ENCODE results near the gene RAP1B.

Gene RAP1B

DNA sequence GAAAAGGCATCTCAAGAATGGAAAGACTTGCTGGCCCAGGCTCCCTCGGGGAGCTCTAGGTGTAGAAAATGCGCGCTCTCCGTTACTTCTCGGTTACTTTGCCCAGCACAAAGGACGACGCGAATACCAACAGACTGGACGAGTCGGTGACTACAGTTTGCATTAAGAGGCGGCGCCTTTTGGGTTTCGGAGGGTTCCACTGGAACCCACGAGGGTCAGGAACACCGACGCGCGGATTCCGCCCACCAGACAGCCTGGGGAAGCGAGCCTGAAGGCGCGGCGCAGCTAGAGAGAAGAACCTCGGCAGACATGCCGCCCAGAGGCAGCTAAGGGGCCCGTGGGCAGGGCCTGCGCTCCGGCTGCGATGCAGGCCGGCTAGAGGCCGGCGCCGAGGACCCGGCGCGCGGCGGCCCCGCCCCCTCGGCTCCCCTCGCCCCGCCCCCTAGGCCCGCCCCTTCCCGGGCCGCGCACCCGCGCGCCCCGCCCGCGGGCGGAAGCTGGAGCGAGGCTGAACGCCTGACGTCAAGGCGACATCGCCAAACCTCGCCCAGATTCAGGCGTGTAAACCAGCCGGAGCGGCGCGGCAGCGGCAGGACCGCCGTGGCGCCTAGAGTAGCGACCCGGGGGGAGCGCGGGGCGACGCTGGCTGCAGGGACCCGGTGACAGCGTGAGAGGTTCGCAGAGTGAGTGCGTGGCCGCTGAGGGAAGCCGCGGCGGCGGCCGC, at the start of gene RAP1B:
Gene RAP1B, plus strand, starts transcription at position 530 of the 724 bp plus-strand sequence. CDS start 37,826 bp downstream, outside the sequence.
- DNase-seq (ENCODE audit: low read depth in 2 of 2) = peak; percentile 76 to 81

DNA sequence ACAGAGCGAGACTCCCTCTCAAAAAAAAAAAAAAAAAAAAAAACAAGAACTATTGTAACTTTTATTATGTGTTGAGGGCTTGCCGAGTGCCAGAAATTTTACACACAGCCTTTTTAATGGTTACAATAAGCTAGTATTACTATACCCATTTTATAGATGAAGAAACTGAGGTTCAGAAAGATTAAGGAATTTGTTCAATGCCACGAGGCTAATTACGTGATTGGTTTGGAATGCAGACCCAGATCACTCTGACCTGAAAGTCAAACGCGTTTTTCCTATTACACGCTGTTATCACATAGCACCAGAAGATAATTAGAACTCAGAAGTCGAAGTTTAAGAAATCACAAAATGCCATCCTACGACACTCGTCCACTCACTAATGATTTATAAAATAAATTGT, 48.9 kb upstream of the RAP1B start:
- DNase-seq (ENCODE audit: low read depth in 2 of 2) = no peak

DNA sequence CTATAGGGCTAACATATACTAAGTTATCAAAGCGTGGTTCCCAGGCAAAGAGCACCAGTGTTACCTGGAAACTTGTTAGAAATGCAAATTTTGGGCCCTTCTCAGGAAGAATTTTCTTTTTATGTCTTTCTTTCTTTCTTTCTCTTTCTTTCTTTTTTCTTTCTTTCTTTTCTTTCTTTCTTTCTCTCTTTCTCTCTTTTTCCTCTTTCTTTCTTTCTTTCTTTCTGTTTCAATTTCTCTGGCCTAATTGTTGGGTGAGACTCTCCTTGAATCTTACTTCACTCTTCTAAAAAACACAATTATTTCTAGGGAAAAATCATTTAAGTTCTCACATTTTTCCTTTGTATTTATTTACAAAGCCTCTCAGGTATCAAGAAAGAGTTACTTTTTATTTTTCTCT, 46.5 kb upstream of the RAP1B start:
- no peak for DNase-seq (ENCODE audit: low read depth in 2 of 2)

DNA sequence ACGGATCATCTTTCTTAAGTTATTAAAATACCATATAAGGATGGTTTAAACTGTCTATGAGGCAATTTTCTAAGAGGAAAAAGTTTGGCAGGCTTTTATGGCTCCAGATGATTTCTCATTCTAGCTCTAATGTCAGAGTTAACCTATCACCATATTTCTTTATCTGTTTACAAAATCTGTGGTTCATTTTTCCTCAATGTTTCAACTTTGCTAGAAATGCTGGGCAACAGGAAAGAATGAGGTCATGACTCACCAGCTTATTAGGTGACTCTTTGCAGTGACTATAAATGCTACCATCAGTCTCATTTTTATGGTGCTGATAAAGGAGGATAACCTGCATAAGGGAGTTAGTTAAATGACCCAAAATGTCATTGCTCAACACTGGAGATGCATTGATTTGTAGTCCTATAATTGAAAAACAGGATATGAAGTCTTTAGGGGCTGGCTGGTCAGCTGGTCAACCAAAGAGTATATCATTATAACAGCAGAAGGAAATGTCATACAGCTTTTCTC, 45.3 kb upstream of the RAP1B start:
- DNase-seq (ENCODE audit: low read depth in 2 of 2) = no peak

DNA sequence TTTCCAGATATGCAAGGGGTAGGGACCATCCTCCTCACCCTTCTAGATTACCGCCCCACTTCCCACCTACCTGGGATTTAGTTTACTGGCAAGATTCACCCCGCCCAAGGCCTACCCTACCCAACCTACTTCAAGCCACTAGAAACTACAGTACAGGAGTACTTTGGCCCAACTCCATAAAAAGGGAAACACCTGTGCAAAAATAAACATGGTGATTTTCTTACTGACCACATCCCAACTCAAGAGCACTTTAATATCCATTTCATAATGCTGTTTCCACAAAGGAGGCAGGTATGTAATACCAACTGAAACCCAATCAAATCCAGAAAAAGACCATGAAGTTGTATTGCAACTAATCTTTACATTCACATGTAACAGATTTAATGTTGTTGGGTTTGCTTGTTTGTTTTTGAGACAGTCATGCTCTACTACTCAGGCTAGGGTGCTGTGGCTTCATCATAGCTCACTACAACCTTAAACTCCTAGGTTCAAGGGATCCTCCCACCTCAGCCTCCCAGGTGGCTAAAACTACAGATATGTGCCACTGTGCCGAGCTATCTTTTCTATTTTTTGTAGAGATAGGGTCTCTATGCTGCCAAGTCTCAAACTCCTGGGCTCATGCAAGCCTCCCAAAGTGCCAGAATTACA, 41.7 kb upstream of the RAP1B start:
- no peak for DNase-seq (ENCODE audit: low read depth in 2 of 2)

DNA sequence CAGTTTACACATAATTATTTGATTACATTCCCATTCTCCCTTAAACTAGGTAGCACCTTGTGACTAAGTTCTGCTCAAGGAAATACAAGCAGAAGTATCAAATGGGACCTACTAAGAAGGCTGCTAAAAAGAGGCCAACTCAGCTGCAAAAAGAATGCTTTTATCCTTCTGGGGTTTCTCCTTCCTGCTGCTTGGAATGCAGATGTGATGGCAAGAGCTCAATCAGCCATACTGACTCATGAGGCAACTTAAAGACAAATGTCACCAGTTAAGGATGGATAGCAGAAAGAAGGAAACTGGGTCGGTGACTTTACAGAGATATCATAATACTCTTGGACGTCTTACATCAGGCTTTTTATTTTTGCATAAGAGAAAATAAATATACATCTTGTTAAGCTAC, 38.0 kb upstream of the RAP1B start:
- no peak for DNase-seq (ENCODE audit: low read depth in 2 of 2)

DNA sequence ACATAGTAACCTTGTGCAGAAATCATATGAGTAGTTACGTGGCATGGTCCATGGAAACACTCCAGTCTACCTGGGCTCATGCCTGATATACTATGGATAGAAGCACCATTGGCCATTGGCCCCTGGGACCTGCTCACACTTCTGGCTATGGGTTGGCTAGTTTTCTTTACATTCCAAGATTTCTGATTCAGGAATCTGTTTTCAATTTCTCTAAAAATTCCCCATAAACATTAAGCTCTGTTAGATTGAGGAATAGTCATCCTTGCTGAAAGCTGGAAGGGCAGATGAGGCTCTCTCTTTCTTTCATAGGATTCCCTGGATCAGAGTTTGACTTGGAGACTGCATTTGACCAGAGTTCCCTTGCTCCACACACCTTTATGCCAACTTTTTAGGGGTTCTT, 37.3 kb upstream of the RAP1B start:
- no peak for DNase-seq (ENCODE audit: low read depth in 2 of 2)

DNA sequence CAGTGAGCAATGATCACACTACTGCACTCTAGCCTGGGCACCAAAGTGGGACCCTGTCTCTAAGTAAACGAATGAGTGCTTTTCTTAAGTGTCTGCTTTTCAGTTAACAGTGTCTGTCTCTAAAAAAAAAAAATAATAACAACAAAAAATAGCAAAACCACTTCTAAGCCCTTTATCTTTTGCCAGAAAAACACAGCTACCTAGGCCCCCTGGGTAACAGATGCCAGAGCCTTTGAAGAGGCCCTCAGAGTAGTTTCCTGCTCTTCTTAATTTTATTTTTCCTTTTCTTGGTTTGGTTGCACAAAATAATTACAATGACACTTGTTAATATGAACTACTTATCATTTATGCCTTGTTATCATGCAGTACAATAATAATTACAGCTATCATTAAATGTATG, 32.8 kb upstream of the RAP1B start:
- DNase-seq (ENCODE audit: low read depth in 2 of 2) = no peak

DNA sequence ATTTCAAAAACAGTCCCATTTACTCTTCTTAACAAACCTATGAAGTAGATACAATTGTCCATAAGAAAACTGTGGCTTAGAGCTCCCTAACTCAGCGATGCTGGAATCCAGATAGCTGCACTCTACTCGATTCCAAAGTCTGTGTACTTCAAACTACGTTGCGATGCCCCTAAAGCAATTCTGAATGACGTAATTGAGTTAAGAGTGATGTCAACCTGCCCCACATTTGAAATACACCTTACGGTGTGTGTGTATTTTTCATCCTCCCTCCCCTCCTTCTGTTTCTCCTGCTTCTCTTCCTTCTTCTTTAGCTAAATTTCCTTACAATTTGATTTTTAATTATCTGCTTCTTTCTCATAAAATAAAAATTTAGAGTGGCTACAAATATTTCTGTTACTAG, 31.9 kb upstream of the RAP1B start:
- DNase-seq (ENCODE audit: low read depth in 2 of 2) = no peak

DNA sequence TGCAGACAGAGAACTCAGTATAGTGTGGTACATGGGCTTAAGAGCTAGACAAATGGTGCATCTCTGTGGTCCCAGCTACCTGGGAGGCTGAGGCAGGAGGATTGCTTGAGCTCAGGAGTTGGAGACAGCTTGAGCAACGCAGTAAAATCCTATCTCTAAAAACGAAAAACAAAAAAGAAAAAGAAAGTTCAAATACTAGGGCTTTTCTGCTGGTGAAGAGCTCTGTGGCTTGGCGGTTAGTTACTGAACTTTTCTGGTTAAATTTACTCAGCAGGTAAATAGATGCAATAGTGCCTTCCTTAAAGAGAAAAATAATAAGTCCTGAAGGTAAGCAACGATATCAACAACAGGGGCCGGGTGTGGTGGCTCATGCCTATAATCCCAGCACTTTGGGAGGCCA, 31.4 kb upstream of the RAP1B start:
- no peak for DNase-seq (ENCODE audit: low read depth in 2 of 2)

DNA sequence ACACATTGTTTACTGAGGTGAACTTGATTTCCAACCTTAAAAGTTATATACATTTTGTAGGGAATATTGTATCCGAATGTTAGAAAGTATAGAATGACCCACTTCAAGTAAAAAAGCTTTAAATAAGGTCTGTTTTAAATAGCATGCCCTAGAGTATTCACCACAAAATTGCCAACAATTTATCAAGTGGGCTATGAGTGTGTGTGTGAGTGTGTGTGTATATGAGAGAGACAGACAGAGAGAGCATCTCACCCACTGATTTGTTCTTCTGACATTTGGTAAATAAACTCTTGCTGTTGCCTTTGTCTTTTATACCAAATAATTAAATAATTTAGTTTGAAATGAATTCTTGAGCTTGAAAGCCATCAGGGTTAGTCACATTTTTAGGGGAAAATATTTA, 29.8 kb upstream of the RAP1B start:
- DNase-seq (ENCODE audit: low read depth in 2 of 2) = no peak

DNA sequence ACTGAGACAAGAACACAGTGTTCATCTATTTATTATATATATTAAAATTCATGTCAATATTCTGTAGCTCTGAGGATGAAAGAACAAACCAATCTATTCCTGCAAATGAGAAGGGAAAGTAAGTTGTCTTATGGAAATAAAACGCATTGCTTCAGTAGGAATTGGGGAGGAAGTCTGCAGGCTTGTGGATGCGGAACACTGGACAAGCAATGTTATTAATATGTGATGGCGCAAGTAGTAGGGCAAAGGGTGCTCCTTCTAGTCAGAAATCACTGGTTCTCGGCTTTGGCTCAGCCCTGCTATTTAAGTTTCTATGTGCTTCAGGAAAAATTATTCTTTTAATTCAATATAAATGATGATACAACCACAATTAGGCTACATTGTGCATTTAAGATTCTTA, 28.8 kb upstream of the RAP1B start:
- no peak for DNase-seq (ENCODE audit: low read depth in 2 of 2)

DNA sequence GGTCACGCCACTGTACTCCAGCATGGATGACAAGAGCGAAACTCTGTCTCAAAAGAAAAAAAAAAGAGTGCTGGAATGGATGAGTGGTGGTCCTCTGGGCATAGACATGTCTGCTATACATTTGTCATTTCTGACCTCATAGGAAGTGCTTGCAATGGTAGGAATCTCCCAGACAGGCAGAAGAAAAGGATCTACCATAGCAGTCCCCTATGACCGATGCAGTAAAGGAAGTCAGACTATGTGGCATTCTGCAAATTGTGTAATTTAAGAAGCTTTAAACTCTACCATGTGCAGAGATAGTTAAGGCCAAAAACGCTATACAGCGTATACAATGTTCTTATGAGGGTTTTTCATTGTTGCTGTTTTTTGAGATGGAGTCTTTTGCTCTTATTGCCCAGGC, 24.7 kb upstream of the RAP1B start:
- DNase-seq (ENCODE audit: low read depth in 2 of 2) = no peak

DNA sequence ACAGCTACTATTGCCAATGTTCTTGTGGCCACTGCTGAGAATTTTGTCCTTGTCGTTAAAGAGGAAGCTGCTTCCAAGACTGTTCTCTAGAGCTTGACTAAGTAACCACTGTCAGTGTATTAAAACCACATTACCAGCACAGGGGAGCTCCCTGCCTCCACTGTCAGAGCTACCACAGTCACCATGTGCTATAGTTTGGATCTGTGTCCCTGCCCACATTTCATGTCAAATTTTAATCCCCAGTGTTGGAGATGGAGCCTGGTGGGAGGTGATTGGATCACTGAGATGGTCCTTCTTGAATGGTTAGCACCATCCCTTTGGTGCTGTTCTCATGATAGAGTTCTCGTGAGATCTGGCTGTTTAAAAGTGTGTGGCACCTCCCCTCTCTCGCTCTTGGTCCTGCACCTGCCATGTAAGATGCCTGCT, 23.2 kb upstream of the RAP1B start:
- no peak for DNase-seq (ENCODE audit: low read depth in 2 of 2)

DNA sequence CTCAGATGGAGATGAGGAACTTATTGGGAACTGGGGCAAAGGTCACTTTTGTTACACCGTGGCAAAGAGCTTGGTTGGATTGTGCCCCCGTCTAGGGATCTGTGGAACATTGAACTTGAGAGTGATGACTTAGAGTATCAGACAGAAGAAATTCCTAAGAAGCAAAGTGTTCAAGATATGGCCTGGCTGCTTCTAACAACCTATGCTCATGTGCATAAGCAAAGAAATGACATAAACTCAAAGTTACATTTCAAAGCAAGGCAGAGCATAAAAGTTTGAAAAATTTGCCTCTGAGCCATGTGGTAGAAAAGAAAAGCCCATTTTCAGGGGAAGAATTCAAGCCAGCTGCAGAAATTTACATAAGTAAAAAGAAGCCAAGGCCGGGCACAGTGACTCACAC, 21.5 kb upstream of the RAP1B start:
- DNase-seq (ENCODE audit: low read depth in 2 of 2) = no peak

DNA sequence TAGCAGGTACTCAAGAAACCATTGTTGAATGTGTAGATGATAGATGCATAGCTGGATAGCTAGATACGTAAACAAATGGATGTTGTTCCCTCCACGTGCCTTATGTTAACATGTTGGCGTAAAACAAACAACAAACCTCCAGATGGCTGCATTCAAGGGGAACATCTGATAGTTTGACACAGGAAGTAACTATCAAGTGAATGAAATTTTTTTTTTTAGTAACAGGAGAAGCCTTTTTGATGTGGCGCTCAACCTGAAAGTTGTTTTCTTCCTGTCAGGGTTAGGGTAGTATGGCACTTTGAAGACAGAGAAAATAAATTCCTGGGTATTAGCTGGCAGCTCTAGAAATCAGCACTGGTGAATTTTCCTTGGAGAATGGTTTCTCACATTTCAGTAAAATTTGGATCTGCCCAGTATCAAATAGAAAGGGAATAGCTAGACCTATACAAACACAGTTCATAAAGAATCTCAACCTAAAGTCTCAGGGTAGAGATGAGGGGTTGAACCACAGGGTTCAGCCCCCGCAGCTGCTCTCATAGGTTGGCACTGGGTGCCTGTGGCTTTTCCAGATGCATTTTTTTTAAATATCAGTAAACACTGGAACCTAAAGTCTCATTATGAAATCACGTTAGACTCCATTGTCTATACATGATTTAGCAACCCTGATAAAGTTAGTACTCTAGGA, 18.8 kb upstream of the RAP1B start:
- DNase-seq (ENCODE audit: low read depth in 2 of 2) = no peak

DNA sequence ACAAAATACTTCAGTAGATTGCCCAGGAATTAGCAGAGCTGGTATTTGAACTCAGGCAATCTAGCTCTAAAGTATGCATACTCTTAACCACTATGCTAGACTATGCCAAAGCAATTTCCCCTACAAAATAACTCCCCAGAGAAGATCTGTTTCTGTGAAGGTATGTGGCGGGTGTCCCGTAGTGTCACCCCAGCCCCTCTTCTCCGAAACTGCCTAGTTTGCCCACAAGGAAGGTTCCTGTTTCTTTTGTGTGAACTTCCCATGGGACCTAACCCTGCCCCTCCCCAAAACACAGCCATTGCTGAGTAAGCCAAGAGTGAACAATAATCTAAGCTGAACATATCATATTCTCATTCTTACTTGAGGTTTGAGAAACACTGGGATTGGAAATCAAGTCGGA, 15.5 kb upstream of the RAP1B start:
- DNase-seq (ENCODE audit: low read depth in 2 of 2) = no peak

DNA sequence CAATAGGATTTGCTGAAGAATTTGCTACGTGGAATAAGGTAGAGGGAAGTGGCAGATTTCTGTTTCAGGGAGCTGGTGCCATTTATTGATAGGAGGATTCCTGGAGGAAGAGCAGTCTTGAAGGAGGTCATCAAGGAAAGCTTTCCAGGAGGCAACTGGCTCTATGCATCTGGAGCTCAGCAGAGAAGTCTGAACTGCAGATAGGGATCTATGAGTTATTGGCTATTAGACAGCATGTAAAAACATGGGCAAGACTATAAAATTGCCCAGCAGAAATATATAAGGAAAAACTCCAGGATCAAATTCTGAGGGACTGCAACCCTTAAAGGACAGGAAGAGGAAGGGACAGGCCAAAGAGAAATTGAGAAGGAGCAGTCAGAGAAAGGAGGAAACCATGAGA, 8.9 kb upstream of the RAP1B start:
- no peak for DNase-seq (ENCODE audit: low read depth in 2 of 2)

DNA sequence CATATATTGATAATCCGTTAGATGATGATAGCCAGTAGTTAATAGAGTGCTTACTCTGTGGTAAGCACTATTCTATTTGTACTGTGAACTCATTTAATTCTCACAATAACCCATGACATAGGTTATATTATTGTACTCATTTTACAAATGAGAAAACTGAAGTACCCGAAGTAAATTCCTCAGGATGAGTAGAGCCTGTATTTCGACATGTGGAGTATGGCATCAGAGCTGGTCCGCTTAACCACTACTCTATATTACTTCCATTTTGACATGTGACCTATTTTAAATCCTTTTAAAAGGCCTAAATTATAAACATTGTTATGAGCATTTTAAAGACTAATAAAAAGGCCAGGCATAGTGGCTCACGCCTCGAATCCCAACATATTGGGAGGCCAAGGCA, 8.0 kb upstream of the RAP1B start:
- no peak for DNase-seq (ENCODE audit: low read depth in 2 of 2)

DNA sequence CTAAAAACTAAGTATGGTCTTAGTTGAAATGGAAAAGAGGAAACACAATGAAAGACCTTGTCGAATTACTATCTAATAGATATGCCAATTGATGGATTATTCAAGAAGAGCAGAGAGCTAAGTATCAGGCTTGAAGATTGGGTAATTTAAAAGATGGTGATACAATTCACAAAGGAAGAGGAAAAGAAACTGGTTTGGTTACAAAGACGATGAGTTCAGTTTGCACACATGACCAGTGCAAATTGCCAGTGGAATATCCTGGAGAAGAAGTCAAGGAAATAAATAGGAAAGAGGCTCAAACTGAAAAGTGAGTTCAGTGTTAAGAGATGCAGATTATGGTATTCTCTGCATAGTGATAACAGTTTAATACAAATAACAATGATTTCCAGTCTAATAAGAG, 2.5 kb upstream of the RAP1B start:
- DNase-seq (ENCODE audit: low read depth in 2 of 2) = no peak

DNA sequence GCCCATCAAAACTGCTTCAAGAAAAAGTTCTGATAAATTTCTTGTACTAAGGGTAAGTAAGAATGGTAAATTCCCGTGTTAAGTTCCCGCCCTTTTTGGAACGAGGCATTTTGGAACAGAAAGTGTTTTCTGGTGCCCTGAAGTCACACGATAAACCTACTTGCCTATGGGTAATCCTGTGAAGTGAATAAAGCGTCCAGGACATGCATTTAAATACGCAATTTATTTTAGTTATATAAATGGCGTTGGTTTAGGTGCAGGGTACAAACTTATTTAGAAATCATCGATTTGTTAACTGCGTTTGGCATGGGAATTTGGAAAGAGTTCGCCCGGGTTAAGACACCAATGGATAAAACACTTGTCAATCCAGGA, 715 bp upstream of the RAP1B start:
- DNase-seq (ENCODE audit: low read depth in 2 of 2) = no peak

DNA sequence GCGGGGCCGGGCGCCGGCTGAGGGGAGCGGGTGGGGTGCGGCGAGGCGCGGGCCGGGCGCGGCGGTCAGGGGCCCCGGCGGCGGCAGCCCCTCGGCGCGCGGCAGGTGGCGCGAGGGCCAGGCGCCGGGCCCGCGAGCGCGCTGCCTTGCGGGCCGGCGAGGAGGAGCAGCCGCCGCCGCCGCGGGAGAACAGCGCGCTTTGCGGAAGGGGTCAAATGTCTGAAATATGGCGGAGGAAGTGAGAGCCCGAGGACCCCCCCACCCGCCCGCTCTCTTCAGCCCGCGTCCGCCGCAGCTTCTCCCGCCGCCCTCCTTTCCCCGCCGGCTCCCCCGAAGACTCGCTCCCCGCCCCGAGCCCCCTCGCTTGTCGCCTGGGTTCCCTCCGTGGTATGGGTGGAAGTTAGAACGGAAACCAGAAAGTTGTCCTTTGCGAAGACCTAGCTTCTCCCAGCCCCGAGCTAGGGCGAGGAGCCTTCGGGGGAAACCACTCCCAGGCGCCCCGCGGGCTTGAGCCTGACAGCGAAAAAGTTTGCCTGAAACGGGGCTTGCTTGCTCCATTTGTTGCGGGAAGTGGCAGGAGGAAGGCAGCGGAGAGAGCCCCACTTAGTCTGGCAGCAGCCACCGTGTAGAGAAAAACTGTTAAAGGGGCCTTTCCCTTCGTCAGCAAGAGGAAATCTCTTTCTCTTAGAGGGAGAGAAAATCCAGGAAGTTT, 551 bp downstream of the RAP1B start:
- peak in 1 of 2 experiments; percentile 33 for DNase-seq (ENCODE audit: low read depth in 2 of 2)

Data from stimulated activated CD4-positive, alpha-beta T cell treated with anti-CD3 and anti-CD28 coated beads, Interleukin-12 subunit alpha, Interleukin-12 subunit beta, amount 100 ng/mL, for 24 hours (primary cell).